Stimulated activated naive CD4-positive, alpha-beta T cell (primary cell): ENCODE data around the gene NEDD4.
"Not testable (repeated sequence)": the region's sequence is repeated elsewhere in the genome, so short reads cannot be mapped to it uniquely, and the experiment has no call there.

ENCODE experiments used
- DNase-seq, 6 experiments: peaks; one replicate each; lab custom pipeline; 2025; lab: John Stamatoyannopoulos, UW

NEDD4 gene

DNA sequence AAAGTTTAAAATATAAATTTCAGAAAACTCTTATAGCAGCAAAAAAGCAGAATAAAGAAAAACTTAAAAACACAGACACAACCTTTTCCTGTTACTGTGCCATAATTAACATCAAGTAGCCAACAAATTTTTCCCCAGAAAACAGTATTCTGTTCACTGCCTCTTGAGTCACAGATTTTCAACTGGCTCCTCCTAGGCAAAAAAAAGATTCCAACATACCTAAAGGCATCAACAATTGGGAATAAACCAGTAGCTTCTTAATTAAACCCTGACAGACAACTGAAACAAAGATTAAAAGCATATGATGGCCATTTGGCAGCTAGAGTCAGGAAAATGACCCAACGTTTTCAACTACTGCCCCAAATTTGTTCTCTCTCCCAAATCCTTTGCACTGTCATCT is 10.9 kb upstream of the NEDD4 start:
- not testable (repeated sequence) for DNase-seq

DNA sequence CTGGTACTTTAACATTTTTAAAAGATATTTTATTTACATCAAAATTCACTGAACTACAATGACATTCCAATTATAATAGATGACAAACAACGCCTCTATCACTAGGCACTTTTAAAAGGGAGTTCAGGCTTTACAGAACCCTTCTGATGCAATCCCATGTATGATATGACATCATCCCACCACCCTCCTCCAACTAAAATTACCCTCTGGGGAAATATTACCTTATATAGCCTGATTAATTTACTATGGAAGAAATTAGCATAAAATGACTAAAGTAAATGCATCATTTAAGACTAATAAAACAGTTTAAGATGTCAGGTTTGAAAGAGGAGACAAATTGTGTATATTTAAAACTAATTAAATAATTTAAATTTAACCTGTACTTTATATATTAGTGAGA is 10.4 kb upstream of the NEDD4 start:
- not testable (repeated sequence) for DNase-seq

DNA sequence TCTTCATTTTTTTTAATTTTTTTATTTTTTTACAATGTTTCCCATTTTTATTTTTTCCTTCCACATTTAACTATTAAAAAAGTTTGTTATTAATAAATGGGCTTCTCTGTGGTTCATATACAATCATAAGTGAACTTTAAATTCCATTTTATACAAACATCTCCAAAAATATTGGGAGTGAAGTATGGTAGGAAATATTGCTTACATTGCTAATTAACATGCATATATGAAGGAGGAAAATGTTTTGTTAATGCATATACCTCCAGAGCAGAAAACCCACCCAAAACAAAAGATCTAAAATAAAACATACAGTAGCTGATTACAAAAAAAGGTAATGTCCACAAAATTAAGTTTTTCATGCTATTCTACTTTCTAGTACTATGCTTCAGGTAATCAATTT is 9.9 kb upstream of the NEDD4 start:
- DNase-seq = not testable (repeated sequence)

DNA sequence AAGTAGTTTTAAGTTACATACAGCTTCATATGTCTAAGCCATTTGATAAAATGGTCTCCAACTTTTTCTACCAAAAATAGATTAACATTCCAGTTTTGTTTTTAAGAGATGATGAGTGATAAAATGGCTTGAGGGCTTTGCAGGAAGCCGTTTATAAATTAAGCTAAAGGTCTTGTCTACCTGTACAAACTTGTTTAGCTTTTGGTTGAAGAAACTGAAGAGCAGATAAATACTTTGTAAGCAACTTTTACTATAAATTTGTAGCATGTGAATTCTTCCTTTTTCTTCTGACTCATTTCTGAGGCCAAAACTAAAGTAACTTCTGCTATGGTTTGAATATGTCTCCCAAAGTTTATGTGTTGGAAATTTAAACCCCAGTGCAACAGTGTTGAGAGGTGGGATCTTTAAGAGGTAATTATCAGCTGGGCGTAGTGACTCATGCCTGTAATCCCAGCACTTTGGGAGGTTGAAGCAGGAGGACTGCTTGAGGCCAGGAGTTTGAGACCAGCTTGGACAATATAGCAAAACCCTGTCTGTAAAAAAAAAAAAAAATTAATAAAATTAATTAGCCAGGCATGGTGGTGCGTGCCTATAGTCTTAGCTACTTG is 8.2 kb upstream of the NEDD4 start:
- DNase-seq = no peak

DNA sequence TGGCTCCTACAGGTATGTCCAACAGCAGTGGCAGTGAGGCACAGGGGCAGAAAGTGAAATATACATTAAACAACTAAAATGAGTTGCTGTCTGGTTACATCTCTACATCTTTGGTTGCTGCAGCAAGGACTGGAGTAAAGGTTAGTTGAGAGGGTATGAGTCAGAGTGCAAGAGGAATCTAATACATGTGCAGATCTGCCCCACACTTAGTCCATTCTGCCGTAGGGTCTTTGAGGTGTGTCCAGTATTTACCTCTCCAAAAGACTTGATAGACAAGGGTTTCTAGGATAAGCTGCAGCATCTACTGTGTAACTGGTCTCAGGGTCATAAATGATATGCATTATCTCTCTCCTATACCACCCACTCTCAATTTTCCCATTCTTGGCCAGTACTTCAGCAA is 6.2 kb upstream of the NEDD4 start:
- no peak for DNase-seq

DNA sequence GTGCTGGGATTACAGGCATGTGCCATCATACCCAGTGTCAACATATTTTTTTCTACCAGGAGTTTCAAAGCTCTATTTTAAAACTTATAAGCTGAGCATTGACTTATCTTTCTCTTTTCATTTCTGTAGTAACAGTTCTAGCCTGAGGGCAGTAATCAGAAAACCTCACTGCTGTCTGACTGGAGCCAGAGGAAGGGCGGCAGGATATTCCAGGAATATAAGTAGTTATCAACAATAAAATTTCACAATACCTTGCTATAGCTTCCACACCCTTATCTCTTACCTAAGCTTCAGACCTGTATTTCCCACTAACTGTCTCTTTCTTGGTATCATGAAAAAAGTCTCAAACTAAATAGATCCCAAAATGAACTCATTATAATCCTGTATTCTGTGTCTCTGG is 5.1 kb upstream of the NEDD4 start:
- no peak for DNase-seq

DNA sequence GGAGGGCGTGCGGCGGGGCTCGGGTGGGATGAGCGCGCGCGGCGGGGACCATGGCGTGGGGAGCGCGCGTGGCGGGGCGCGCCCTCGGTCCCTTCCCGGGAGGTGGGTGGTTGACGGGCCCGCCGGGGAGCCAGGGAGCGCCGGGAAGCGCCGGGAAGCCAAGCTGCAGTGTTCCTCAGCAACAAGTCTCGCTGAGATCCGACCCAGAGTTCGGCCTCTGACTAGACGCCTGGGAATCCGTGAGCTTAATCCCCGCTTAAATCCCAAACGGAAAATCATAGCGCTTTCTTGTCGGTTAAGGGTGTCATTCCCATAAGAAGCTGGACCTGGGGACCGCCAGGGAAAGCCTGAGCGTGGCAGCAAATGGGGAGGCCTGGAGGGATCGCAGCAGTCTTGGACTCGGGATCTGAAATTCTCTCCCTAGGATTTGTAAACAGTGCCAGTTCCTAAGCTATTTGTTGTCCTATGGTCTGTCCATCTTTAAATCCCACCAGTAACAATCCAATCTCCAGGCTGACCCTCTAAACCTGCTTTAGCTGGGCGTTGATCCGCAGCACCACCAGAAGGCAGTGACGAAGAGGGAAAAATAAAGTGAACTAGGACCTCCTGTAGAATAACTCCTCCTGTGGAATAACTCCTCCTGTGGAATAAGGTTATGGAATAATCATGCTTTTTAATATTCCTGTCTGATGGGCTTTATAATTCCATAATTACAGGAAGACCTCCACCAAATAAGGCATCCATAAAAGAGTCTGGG is 570 bp upstream of the NEDD4 start:
- DNase-seq = peak in 1 of 6 experiments; percentile 29

DNA sequence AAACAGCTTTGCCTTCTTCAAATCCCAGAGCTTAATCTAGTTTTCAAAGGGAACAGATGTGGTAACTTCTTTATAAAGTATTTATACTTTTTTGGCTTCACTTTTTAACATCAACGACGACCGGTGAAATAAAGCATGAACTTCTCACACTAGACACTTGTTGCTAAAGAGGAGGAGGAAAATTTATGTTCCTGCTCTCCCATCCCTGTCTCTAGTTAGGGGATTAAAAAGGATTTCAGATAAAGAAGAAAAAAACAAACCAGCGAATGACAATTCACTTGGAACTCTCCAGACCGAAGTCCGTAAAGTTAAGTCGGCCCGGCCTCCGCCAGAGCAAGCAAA is 672 bp downstream of the NEDD4 start:
- DNase-seq = peak in 1 of 6 experiments; percentile 46

DNA sequence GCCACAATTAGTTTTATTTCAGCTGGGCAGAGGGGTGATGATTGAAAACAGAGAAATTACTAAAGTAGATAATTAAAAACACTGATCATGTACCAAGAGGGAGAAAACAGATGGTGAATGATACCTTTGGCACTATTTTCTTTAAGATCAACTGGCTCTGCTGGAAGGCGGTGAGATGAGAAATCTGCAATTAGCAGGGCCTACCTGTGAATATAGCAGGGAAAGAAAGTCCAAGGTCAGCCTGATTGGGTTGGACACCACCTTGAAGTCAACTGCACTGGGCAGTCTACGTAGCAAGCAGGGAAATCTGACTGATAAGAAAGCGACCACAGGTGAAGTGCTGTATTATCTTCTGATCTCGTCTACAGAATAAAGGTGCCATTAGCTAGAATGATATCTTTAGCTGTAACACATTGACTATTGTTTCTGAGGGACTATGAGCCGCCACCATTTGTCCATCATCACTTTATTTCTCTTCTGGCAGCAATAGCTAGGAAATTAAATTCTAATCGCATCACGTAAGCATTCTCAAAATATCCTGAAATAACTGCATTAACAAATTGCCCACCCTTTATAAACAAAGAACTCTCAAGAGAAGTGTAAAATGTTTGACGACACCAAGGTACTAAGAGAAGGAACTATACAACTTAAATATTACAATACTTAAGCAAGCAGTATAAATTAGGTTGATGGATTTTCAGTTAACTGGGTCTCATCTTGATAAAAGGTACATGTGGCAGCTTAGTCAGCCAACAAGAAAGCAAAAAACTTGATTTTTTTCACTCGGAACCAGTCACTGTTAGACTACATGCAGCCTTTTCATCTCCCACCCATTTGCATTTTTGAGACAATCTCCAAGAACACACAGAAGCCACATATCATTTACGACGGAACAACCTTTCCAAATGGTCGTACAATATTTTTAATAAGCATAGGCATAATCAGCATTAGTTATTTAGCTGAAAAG is 1.3 kb downstream of the NEDD4 start:
- no peak for DNase-seq

DNA sequence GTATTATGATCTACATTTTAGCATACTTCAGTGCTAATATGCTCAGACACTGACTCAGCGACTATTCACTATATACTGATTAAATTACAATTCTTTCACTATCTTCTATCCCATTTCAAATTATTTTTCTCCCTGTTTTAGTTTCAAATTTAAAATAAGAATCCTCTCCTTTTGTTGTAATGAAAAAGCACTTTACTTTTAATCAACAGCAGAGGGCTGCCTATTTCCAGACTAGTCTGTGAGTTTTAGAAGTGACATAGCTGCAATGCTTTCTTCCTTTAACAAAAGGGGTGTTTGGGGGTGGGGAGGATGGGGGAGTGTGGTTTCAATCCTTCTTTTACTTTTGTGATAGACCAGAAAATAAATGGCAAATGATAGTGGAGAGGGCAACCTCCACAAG is 2.4 kb downstream of the NEDD4 start:
- DNase-seq = no peak

DNA sequence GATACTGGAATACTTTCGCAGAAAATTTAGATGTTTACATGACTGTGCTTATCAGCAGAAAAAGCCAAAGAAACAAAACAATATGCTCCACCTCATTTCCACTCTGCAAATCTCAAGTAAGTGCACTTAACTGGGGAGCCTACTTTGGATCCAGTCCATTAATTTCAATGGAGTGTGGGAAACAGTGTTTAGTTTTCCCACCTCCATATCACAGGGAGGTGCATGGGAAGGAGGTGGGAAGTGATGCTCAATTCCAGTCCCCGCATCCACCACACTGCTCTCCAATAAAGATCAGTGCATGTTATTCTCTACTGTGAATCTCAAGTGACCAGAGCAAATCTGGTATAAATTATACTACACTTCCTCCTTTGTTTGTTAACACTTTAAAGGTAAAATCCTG is 2.9 kb downstream of the NEDD4 start:
- DNase-seq = no peak

DNA sequence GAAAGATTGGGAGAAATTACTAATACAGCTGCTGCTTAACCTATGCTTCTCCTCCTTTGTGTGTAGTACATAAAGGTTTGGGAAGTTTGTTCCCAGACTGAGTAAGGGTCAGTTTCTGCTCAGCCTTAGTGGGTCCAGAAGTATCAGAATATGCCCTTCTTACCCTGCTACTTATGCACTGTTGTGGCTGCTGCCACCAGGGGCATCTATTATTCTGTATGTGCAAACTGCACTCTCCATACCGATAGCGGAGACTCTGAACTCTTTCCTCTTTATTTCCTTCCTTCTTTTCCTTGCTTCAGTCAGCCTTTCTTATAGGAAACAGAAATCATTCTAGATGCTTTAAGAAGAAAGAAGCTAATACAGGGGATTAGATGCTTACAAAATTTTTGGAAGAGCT is 4.0 kb downstream of the NEDD4 start:
- no peak for DNase-seq

DNA sequence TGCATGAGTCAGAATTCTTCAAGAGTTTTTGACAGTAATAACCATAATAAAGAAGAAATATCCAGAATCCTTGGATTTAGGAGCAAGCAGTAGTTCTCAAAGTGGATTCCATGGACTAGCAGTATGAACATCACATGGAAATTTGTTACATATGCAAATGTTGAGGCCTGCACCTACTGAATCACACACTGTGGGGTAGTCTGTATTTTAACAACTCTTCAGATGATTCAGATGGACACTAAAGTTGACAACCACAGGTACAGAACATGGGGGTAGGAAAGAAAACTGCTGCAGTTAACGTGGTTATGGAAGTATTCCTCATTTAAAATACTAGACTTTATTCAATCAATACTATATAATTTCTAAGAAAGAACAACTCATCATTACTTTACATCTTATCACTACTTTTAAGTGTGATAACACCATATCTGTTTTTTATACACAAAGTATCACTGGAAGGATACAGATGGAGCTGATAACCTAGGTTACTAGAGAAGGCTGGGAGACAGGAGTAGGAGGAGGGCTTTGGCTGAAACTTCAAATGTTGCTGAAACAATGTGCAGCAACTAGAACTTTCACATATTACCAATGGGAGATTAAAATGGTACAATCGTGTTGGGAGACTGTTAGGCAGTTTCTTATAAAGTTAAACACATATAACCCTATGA is 11.7 kb downstream of the NEDD4 start:
- DNase-seq = no peak

DNA sequence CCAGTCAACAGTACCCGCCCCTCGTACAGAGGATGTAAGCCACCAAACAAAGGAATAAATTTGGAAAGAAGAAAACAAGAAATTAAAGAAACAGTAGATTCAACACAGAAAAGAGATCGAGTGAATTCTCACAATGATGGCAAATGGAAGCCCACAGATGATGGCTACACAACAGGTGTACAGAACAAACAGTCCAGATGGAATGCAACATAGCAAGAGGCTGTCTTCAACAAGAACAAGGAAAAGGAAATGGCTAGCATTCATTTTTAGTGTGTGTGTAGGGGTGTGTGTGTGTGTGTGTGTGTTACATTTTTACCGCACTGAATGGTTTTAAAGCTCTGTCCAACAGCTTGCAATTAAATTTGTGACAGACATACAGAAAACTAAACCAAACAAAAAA is 12.9 kb downstream of the NEDD4 start:
- DNase-seq = no peak

DNA sequence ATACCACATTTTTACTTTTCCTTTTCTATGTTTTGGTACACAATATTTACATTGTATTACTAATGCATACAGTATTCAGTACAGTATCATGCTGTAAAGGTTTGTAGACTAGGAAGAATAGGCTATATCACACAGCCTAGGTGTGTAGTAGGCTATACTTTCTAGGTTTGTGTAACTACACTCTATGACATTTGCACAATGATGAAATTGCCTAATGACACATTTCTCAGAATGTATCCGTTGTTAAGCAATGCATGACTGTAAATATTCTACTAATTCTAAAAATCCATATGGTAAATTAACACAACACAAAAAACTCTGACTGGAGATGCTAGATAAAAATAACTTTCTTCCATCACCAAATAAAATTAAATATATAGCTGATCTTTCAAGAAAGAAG is 16.2 kb downstream of the NEDD4 start:
- DNase-seq = no peak

DNA sequence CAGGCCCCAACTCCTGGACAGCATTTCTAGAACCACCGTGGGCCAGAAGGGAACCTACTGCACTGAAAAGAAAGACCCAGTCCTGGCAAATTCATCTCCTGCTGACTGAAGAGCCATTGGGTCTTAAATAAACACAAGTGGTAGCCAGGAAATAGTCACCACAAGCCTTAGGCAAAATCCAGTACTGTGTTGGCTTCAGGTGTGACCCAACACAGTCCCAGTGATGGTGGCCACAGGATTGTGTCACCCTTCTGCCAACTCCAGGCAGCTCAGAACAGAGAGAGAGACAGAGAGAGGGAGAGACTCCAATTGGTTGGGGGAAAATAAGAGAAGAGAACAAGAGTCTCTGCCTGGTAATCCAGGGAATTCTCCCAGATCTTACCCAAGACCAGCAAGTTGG is 23.1 kb downstream of the NEDD4 start:
- DNase-seq = no peak

DNA sequence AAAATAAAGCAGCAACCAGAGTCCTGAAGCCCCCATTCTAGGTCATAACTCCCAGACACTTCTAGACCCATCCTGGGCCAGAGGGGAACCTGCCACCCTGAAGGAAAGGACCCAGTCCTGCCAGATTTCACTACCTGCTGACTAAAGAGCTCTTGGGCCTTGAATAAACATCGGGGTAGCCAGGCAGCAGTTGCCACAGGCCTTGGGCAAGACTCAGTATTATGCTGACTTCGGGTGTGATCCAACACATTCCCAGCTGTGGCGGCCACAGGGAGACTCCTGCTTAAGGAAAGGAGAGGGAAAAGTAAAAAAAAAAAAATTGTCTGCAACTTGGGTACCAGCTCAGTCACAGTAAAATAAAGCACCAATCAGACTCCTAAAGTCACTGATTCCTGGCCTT is 23.8 kb downstream of the NEDD4 start:
- no peak for DNase-seq

DNA sequence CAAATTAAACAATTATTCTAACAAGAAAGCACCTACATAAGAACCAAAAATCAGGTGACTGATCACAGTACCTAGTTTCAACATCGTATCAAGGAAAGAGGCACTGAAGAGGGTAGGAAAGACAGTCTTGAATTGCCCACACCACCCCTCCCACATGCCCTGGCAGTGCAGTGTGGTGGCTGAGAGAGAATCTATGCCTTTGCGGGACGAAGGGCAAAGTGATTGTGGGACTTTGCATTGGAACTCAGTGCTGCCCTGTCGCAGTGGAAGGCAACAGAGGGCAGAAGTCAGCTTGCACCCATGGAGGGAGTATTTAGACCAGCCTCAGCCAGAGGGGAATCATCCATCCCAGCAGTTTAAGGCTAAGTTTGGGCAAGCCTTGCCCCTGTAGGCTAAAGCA is 24.5 kb downstream of the NEDD4 start:
- no peak for DNase-seq

DNA sequence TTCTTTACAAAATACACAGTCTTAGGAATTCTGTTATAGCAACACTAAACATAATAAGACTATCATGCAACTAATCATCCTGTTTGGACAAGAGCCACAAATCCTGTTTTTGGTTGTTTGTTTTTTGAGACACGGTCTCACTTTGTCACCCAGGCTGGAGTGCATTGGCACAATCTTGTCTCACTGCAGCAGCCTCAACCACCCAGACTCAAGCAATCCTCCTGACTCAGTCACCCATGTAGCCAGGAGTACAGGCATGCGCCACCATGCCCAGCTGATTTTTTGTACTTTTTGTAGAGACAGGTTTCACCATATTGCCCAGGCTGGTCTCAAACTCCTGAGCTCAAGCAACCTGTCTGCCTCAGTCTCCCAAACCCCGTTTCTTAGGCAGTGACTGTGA is 28.3 kb downstream of the NEDD4 start:
- DNase-seq = no peak

DNA sequence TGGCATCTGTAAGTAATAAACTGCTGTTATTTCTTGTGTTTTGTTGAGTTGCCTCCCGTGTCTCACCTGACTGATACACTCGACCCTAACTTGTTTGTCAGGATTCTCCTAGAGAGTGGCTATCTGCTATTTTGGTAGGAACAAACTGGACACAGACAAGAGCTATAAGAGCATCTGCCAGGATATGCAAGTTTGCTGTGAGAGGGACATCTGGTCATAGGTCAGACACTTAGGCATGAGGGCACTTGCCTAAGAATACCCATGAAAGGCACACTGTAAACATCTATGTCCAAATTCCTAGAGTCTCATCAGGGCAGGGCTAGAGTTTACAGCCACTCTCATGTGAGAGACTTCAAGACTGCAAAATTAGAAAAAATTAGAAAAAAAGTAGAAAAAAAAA is 32.5 kb downstream of the NEDD4 start:
- DNase-seq = no peak

DNA sequence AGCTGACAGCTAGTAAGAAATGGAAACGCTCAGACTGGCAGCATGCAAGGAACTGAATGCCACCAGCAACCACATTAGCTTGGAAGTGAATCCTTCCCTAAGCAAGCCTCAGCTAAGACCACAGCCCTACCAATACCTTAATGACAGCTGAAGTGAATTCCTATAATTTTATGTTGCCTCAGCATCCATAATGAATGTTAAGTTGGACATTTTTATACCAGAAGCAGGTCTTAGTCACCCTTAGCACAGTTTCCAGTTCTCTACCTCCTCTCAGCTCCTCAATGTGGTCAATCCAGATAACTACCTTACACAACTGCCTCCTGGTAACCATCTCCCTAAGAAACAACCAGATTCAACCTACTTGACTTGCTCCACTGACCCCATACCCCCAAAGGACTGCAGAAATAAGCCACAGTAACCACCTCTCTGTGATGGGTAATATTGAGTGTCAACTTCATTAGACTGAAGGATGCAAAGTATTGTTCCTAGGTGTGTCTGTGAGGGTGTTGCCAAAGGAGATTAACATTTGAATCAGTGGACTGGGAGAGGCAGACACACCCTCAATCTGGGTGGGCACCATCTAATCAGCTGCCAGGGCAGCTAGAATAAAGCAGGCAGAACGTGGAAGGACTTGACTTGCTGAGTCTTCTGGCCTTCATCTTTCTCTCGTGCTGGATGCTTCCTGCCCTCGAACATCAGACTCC is 33.5 kb downstream of the NEDD4 start:
- DNase-seq = no peak

DNA sequence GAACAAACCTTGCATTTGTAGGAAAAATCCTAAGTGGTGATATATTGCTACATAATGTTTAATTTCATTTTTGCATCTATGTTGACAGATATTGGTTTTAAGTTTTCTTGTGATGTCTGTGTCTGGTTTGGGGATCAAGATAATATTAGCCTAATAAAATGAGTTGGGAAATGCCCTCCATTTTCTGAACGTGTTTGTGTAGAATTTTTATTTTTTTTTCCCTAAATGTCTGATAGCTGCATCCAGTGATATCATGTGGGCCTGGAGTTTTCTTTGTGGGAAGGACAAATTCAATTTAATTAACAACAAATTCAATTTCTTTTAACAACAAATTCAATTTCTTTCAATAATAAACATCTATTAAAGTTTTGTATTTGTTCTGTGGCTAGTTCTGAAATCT is 35.1 kb downstream of the NEDD4 start:
- DNase-seq = no peak
